GM21786 (cell line): ENCODE measurements around the gene RAB4B.
"Not testable (repeated sequence)": the region's sequence is repeated elsewhere in the genome, so short reads cannot be mapped to it uniquely, and the experiment has no call there.

Experiments used
- ATAC-seq: cut with Tn5 transposase; IDR thresholded peaks from one replicate; pipeline ENCODE4 v1.9.1; 2021; ENCODE audit not compliant: unreplicated experiment

The RAB4B gene

GRCh38 chr19:40776932-40777644 is 959 bp upstream of the RAB4B start:
- peak; percentile 60 for ATAC-seq

- no peak for ATAC-seq
Observed at GRCh38 chr19:40777645-40777936, 456 bp upstream of the RAB4B start.

GRCh38 chr19:40778706-40779284 is 748 bp downstream of the RAB4B start:
- ATAC-seq, result no peak

GRCh38 chr19:40780582-40780981 is 2.5 kb downstream of the RAB4B start:
- no peak for ATAC-seq

- no peak for ATAC-seq
Observed at GRCh38 chr19:40781140-40781539, 3.1 kb downstream of the RAB4B start.

- ATAC-seq, result no peak
Observed at GRCh38 chr19:40783711-40784110, 5.7 kb downstream of the RAB4B start.

GRCh38 chr19:40784146-40784545 is 6.1 kb downstream of the RAB4B start:
- not testable (repeated sequence) for ATAC-seq

GRCh38 chr19:40785526-40785925 is 7.5 kb downstream of the RAB4B start:
- ATAC-seq, result no peak

GRCh38 chr19:40786060-40787037 is 8.3 kb downstream of the RAB4B start:
- no peak for ATAC-seq

- no peak for ATAC-seq
Observed at GRCh38 chr19:40791349-40791748, 13.3 kb downstream of the RAB4B start.

GRCh38 chr19:40791996-40792395 is 13.9 kb downstream of the RAB4B start:
- no peak for ATAC-seq

GRCh38 chr19:40797166-40797962 is 19.3 kb downstream of the RAB4B start:
- no peak for ATAC-seq

- peak; percentile 43 for ATAC-seq
Observed at GRCh38 chr19:40797963-40798682, 20.1 kb downstream of the RAB4B start.

GRCh38 chr19:40798683-40799557 is 20.9 kb downstream of the RAB4B start, which contains the start of gene EGLN2:
Gene EGLN2 (plus strand): TSS chr19:40799191. CDS start chr19:40800573, 1,382 bp downstream.
- ATAC-seq, result peak; percentile 63

- ATAC-seq, result no peak
Observed at GRCh38 chr19:40799558-40800338, 21.7 kb downstream of the RAB4B start.

- ATAC-seq, result no peak
Observed at GRCh38 chr19:40800339-40800996, 22.4 kb downstream of the RAB4B start.

GRCh38 chr19:40800997-40801377 is 22.9 kb downstream of the RAB4B start:
- no peak for ATAC-seq
